MG63 (cell line): ENCODE measurements around the gene AFF3. TPM values are rescaled to one million over a fixed set of nuclear protein-coding genes. Genes with fewer than 3 reads are reported as not detected.

Experiments used
- DNase-seq: peaks from one replicate; pipeline ENCODE4 v3.0.0-alpha.2; 2020
- H3K27me3 ChIP-seq: fragments of 250-450 bp; sonication (Bioruptor Pico); 2 replicates; pipeline ENCODE4 v1.5.1; 2020; ENCODE audit warnings: mild to moderate bottlenecking, moderate library complexity
- H3K36me3 ChIP-seq: fragments of 250-450 bp; sonication (Bioruptor Pico); 2 replicates; pipeline ENCODE4 v1.5.1; 2020; ENCODE audit warnings: mild to moderate bottlenecking, moderate library complexity
- H3K4me3 ChIP-seq: fragments of 250-450 bp; sonication (Bioruptor Pico); 2 replicates; pipeline ENCODE4 v1.5.1; 2020; ENCODE audit warnings: mild to moderate bottlenecking, moderate library complexity
- H3K9me3 ChIP-seq: fragments of 250-450 bp; sonication (Bioruptor Pico); 2 replicates; pipeline ENCODE4 v1.5.1; 2020; ENCODE audit warnings: mild to moderate bottlenecking, moderate library complexity
- total RNA-seq: library from RNA; depleted of rRNA; stranded (reverse); fragments of >200 nt; shearing (Covaris generic); gene quantifications from 2 replicates; pipeline ENCODE4 v1.2.3, GENCODE V29; 2014; ENCODE audit warnings: low replicate concordance

The AFF3 gene
- total RNA-seq, 1 experiment from 2014 or later = 6.1 TPM

- no peak for DNase-seq
- H3K4me3 ChIP-seq = no peak overlapping the region
- H3K27me3 ChIP-seq = no peaks in the 10 kb centered on the region
- no peaks in the 10 kb centered on the region for H3K9me3 ChIP-seq
- H3K36me3 ChIP-seq = no peaks in the 10 kb centered on the region
These were observed 520.6 kb downstream of the AFF3 start for GRCh38 chr2:99621774-99622173.

- H3K9me3 ChIP-seq = no peaks in the 10 kb centered on the region
- H3K27me3 ChIP-seq = no peaks in the 10 kb centered on the region
- H3K4me3 ChIP-seq = no peak overlapping the region
- no peak for DNase-seq
- H3K36me3 ChIP-seq = no peaks in the 10 kb centered on the region
These were observed 521.3 kb downstream of the AFF3 start for GRCh38 chr2:99621106-99621505.

GRCh38 chr2:99619151-99619550, 523.2 kb downstream of the AFF3 start:
- no peaks in the 10 kb centered on the region for H3K9me3 ChIP-seq
- no peaks in the 10 kb centered on the region for H3K36me3 ChIP-seq
- H3K27me3 ChIP-seq = no peaks in the 10 kb centered on the region
- H3K4me3 ChIP-seq = no peak overlapping the region
- DNase-seq = no peak

GRCh38 chr2:99618579-99619097, 523.8 kb downstream of the AFF3 start:
- Histone ChIP-seq H3K9me3 (no peaks in the 10 kb centered on the region), H3K4me3 (no peak overlapping the region), H3K27me3 (no peaks in the 10 kb centered on the region), H3K36me3 (no peaks in the 10 kb centered on the region)
- DNase-seq = no peak

- H3K27me3 ChIP-seq = no peaks in the 10 kb centered on the region
- H3K4me3 ChIP-seq = no peak overlapping the region
- DNase-seq = no peak
- no peaks in the 10 kb centered on the region for H3K36me3 ChIP-seq
- H3K9me3 ChIP-seq = no peaks in the 10 kb centered on the region
These were observed 524.6 kb downstream of the AFF3 start for GRCh38 chr2:99617811-99618210.

GRCh38 chr2:99615247-99615771, 527.1 kb downstream of the AFF3 start:
- no peaks in the 10 kb centered on the region for H3K27me3 ChIP-seq
- no peaks in the 10 kb centered on the region for H3K9me3 ChIP-seq
- H3K4me3 ChIP-seq = no peak overlapping the region
- DNase-seq = peak; percentile 42
- H3K36me3 ChIP-seq = no peaks in the 10 kb centered on the region

- Histone ChIP-seq H3K4me3 (no peak overlapping the region), H3K9me3 (no peaks in the 10 kb centered on the region), H3K36me3 (no peaks in the 10 kb centered on the region), H3K27me3 (no peaks in the 10 kb centered on the region)
- DNase-seq = no peak
These were observed 528.4 kb downstream of the AFF3 start for GRCh38 chr2:99613980-99614379.

GRCh38 chr2:99611786-99612185, 530.6 kb downstream of the AFF3 start:
- Histone ChIP-seq H3K4me3 (no peak overlapping the region), H3K36me3 (no peaks in the 10 kb centered on the region), H3K9me3 (no peaks in the 10 kb centered on the region), H3K27me3 (no peaks in the 10 kb centered on the region)
- no peak for DNase-seq

- no peak overlapping the region for H3K4me3 ChIP-seq
- H3K27me3 ChIP-seq = no peaks in the 10 kb centered on the region
- DNase-seq = no peak
- no peaks in the 10 kb centered on the region for H3K36me3 ChIP-seq
- no peaks in the 10 kb centered on the region for H3K9me3 ChIP-seq
These were observed 531.4 kb downstream of the AFF3 start for GRCh38 chr2:99611034-99611433.

- H3K4me3 ChIP-seq = no peak overlapping the region
- H3K36me3 ChIP-seq = no peaks in the 10 kb centered on the region
- H3K27me3 ChIP-seq = no peaks in the 10 kb centered on the region
- no peak for DNase-seq
- H3K9me3 ChIP-seq = no peaks in the 10 kb centered on the region
These were observed 532.5 kb downstream of the AFF3 start for GRCh38 chr2:99609851-99610381.

GRCh38 chr2:99608861-99609260, 533.5 kb downstream of the AFF3 start:
- DNase-seq = no peak
- Histone ChIP-seq H3K36me3 (no peaks in the 10 kb centered on the region), H3K9me3 (no peaks in the 10 kb centered on the region), H3K27me3 (no peaks in the 10 kb centered on the region), H3K4me3 (no peak overlapping the region)

GRCh38 chr2:99607861-99608491, 534.4 kb downstream of the AFF3 start:
- no peaks in the 10 kb centered on the region for H3K9me3 ChIP-seq
- H3K27me3 ChIP-seq = no peaks in the 10 kb centered on the region
- H3K36me3 ChIP-seq = no peaks in the 10 kb centered on the region
- H3K4me3 ChIP-seq = no peak overlapping the region
- no peak for DNase-seq

GRCh38 chr2:99607454-99607853, 534.9 kb downstream of the AFF3 start:
- H3K36me3 ChIP-seq = no peaks in the 10 kb centered on the region
- no peaks in the 10 kb centered on the region for H3K27me3 ChIP-seq
- H3K9me3 ChIP-seq = no peaks in the 10 kb centered on the region
- no peak overlapping the region for H3K4me3 ChIP-seq
- no peak for DNase-seq

- no peaks in the 10 kb centered on the region for H3K27me3 ChIP-seq
- peak; percentile 34 for DNase-seq
- H3K36me3 ChIP-seq = no peaks in the 10 kb centered on the region
- no peaks in the 10 kb centered on the region for H3K9me3 ChIP-seq
- no peak overlapping the region for H3K4me3 ChIP-seq
These were observed 537.4 kb downstream of the AFF3 start for GRCh38 chr2:99605036-99605435.

GRCh38 chr2:99602476-99602875, 539.9 kb downstream of the AFF3 start:
- Histone ChIP-seq H3K9me3 (no peaks in the 10 kb centered on the region), H3K4me3 (no peak overlapping the region), H3K27me3 (no peaks in the 10 kb centered on the region), H3K36me3 (no peaks in the 10 kb centered on the region)
- peak; percentile 41 for DNase-seq

GRCh38 chr2:99600981-99601651, 541.3 kb downstream of the AFF3 start:
- DNase-seq = no peak
- H3K4me3 ChIP-seq = no peak overlapping the region
- no peaks in the 10 kb centered on the region for H3K36me3 ChIP-seq
- H3K27me3 ChIP-seq = no peaks in the 10 kb centered on the region
- H3K9me3 ChIP-seq = no peaks in the 10 kb centered on the region

GRCh38 chr2:99598441-99598840, 543.9 kb downstream of the AFF3 start:
- no peaks in the 10 kb centered on the region for H3K36me3 ChIP-seq
- no peaks in the 10 kb centered on the region for H3K9me3 ChIP-seq
- H3K27me3 ChIP-seq = no peaks in the 10 kb centered on the region
- no peak for DNase-seq
- no peak overlapping the region for H3K4me3 ChIP-seq

- peak; percentile 90 for DNase-seq
- Histone ChIP-seq H3K27me3 (no peaks in the 10 kb centered on the region), H3K4me3 (no peak overlapping the region), H3K36me3 (no peaks in the 10 kb centered on the region), H3K9me3 (no peaks in the 10 kb centered on the region)
These were observed 544.8 kb downstream of the AFF3 start for GRCh38 chr2:99597616-99598015.
